Kidney (tissue), 14 donors: ENCODE measurements around the gene LOXL1. TPM values are rescaled to one million over a fixed set of nuclear protein-coding genes. Genes with fewer than 3 reads are reported as not detected.
A peak's percentile ranks its signal among the peaks of the same experiment; 100 is the strongest.

Experiments used
- DNase-seq, 5 donors: peaks; one replicate each; pipeline ENCODE4 v3.0.0-alpha.2; 2013 to 2020
- FAIRE-seq: peaks from 2 replicates; lab custom pipeline; 2012; peaks lifted over from hg19 to GRCh38; lab: Jason Lieb, UNC
- H3K27ac ChIP-seq, 2 donors: one replicate each; pipeline ENCODE4 v1.7.0; 2013; ENCODE audit warnings: low read depth in 2 of 2, low read length in 2 of 2, inconsistent platforms in 1 of 2
- H3K27me3 ChIP-seq: one replicate; pipeline ENCODE4 v1.7.1; 2013; ENCODE audit warnings: low read length, inconsistent platforms; ENCODE audit not compliant: control insufficient read depth, insufficient read depth
- H3K36me3 ChIP-seq, 3 donors: one replicate each; pipeline versions ENCODE4 v1.7.0 to v1.7.1; 2013; ENCODE audit warnings: low read length in 3 of 3, control low read depth in 1 of 3, inconsistent platforms in 1 of 3; ENCODE audit not compliant: insufficient read depth in 3 of 3, control insufficient read depth in 2 of 3
- H3K4me1 ChIP-seq, 3 donors: one replicate each; pipeline versions ENCODE4 v1.7.0 to v1.7.1; 2013; ENCODE audit warnings: low read length in 3 of 3, inconsistent platforms in 1 of 3, low read depth in 1 of 3; ENCODE audit not compliant: control insufficient read depth in 2 of 3, insufficient read depth in 2 of 3
- H3K4me3 ChIP-seq, 3 donors: one replicate each; pipeline versions ENCODE4 v1.7.0 to v1.8.1; 2013; ENCODE audit warnings: low read length in 3 of 3, control low read depth in 1 of 3, inconsistent platforms in 1 of 3
- H3K9ac ChIP-seq, 3 donors: one replicate each; pipeline versions ENCODE4 v1.7.0 to v1.7.1; 2013; ENCODE audit warnings: low read length in 3 of 3, control low read depth in 1 of 3, inconsistent platforms in 1 of 3
- H3K9me3 ChIP-seq, 3 donors: one replicate each; pipeline versions ENCODE4 v1.7.0 to v1.7.1; 2013; ENCODE audit warnings: low read length in 3 of 3, control low read depth in 1 of 3, inconsistent platforms in 1 of 3; ENCODE audit not compliant: control insufficient read depth in 2 of 3, insufficient read depth in 1 of 3
- intact Hi-C: fragments of 100-400 bp; cut with DNase I; formaldehyde crosslinking; loops from one replicate; pipeline ENCODE4 v1.11.1; 2022
- polyA plus RNA-seq: library from polyadenylated mRNA; stranded (reverse); fragments of 350-450 nt; fragmentation: Illumina TruSeq; extraction: RNeasy Lipid Tissue Mini Kit (QIAGEN cat#74804); gene quantifications from one replicate; pipeline ENCODE4 v1.2.3, GENCODE V29; 2014; ENCODE audit warnings: low read depth, low replicate concordance; ENCODE audit not compliant: insufficient read depth
- total RNA-seq: library from RNA; stranded (reverse); fragmentation: NEBNext Ultra II Directional; extraction: Animal tissue kit (Norgen Biotek cat#: 25700); gene quantifications from one replicate; pipeline ENCODE4 v1.2.1, GENCODE V29; 2021
- TF ChIP-seq, protein P1 (sequence below): IDR thresholded peaks from 3 replicates; pipeline ENCODE4 v1.5.1; 2012; ENCODE audit warnings: mild to moderate bottlenecking, moderate library complexity, borderline replicate concordance; ENCODE audit not compliant: insufficient read depth; ENCODE audit errors: extremely low read depth
- donor health status: control.
- donor health status: control.
- donor health status: control.
- donor health status: control.
- donor health status: control.
- donor health status: DM: yes; HTN: yes; CAD: no.
- donor health status: Normal renal cell carcinoma (clear cell type).

Gene LOXL1
- total and polyA plus RNA-seq, 2 donors from 2014 or later: 33.2 to 35.1 TPM

DNA sequence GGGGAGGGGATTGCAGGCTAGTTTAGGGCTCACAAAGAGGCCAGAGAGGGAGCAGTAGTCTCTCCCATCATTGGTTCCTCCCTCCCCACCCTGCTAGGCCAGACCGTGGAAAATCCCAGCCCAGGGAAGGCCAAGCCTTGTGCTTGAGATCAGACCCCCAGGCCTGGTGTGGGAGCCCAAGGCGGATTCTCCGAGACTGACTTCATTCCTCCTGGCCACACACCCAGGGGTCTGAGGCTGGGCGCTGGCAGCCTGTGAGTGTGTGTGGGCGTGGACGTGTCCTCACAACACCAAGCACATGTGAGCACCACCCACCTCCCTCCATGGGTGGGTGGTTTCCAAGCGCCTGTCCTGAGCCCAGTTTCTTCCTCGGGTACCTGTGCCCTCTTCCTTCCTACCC, 4.1 kb downstream of the LOXL1 start:
- H3K36me3 ChIP-seq: no peaks in the 10 kb centered on the region
- H3K27ac ChIP-seq: peak overlapping the region in 1 of 2 donors; percentile 53
- DNase-seq: peak in 1 of 5 donors; percentile 89
- TF ChIP-seq, protein P1, sequence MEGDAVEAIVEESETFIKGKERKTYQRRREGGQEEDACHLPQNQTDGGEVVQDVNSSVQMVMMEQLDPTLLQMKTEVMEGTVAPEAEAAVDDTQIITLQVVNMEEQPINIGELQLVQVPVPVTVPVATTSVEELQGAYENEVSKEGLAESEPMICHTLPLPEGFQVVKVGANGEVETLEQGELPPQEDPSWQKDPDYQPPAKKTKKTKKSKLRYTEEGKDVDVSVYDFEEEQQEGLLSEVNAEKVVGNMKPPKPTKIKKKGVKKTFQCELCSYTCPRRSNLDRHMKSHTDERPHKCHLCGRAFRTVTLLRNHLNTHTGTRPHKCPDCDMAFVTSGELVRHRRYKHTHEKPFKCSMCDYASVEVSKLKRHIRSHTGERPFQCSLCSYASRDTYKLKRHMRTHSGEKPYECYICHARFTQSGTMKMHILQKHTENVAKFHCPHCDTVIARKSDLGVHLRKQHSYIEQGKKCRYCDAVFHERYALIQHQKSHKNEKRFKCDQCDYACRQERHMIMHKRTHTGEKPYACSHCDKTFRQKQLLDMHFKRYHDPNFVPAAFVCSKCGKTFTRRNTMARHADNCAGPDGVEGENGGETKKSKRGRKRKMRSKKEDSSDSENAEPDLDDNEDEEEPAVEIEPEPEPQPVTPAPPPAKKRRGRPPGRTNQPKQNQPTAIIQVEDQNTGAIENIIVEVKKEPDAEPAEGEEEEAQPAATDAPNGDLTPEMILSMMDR: no peak
- no peak overlapping the region for H3K4me3 ChIP-seq
- peaks cover 0 to 19% (median 7%) of the 10 kb centered on the region in 3 donors for H3K4me1 ChIP-seq
- H3K9me3 ChIP-seq: no peaks in the 10 kb centered on the region
- no peak for FAIRE-seq
- no peak overlapping the region for H3K9ac ChIP-seq
- H3K27me3 ChIP-seq: no peaks in the 10 kb centered on the region
- intact Hi-C loops: no loop called here

DNA sequence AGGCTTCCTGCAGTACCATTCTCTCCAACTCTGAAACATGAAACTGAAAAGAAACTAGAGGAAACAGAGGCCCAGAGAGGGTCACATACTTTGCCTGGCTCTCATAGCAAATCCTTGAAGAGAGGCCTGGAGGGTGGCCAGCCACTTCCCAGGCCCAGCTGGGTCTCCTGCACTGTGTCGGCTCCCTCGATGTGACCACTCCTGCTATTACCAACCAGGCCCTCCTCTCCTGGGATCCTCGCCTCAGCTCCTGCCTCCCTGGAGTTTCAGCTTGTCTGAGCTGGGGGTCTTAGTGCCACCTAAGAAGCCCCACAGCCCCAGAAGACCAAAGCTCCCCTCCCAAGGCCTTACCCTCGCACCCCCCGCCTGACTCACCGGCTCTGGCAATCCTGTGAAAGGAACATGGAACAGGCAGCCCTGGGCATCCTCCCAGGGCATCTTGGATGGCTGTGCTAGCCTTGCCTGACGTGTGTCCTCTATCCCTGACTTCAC, 4.6 kb downstream of the LOXL1 start:
- DNase-seq (peak in 1 of 5 donors; percentile 68), FAIRE-seq (no peak)
- Histone ChIP-seq H3K9ac (no peak overlapping the region), H3K4me3 (no peak overlapping the region), H3K27me3 (no peaks in the 10 kb centered on the region), H3K4me1 (peaks cover 0 to 19% (median 7%) of the 10 kb centered on the region in 3 donors), H3K27ac (peak overlapping the region in 1 of 2 donors; percentile 53), H3K36me3 (no peaks in the 10 kb centered on the region), H3K9me3 (no peaks in the 10 kb centered on the region)
- intact Hi-C loops: no loop called here
- TF ChIP-seq, protein P1: no peak

DNA sequence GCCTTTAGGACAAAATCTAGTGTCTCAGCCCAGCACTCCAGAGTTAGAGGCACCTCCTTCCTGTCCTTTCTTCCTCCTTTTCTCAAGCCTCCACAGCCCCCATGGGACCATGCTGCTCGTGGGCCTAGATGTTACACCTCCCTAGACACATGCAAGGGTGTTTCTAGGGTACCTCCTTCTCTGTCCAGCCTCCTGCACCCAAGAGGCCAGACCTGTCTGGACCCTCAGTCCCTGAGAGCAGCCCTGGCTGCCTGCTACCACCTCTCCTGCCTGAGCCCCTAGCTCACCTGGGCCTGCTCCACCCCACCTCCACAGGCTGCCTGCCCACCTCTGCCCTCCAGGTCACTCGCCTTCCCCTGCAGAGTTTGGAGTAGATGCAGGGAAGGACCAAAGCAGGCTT, 5.2 kb downstream of the LOXL1 start:
- TF ChIP-seq, protein P1: no peak
- intact Hi-C loops: no loop called here
- no peaks in the 10 kb centered on the region for H3K9me3 ChIP-seq
- no peak overlapping the region for H3K9ac ChIP-seq
- FAIRE-seq (no peak), DNase-seq (peak in 1 of 5 donors; percentile 53)
- no peaks in the 10 kb centered on the region for H3K27me3 ChIP-seq
- H3K4me1 ChIP-seq: peaks cover 0 to 23% (median 7%) of the 10 kb centered on the region in 3 donors
- no peak overlapping the region for H3K27ac ChIP-seq
- no peaks in the 10 kb centered on the region for H3K36me3 ChIP-seq
- no peak overlapping the region for H3K4me3 ChIP-seq
